Lung (tissue), 12 donors: ENCODE results near the gene SLC45A3. TPM values are rescaled to one million over a fixed set of nuclear protein-coding genes. Genes with fewer than 3 reads are reported as not detected.
A peak's percentile ranks its signal among the peaks of the same experiment; 100 is the strongest.

ENCODE experiments used
- ATAC-seq: fragments of 200-7000 bp; cut with Tn5 transposase; one replicate; pipeline ENCODE4 v1.9.1; 2020; ENCODE audit warnings: moderate number of reproducible peaks; ENCODE audit not compliant: insufficient read depth, low FRiP score
- DNase-seq, 3 donors: peaks; one replicate each; pipeline ENCODE4 v3.0.0-alpha.2; 2013 to 2017
- H3K27ac ChIP-seq, 2 donors: one replicate each; pipeline ENCODE4 v1.5.1; 2013; ENCODE audit warnings: mild to moderate bottlenecking in 2 of 2, moderate library complexity in 2 of 2, control low read depth in 1 of 2, inconsistent platforms in 1 of 2, low read depth in 1 of 2, low read length in 1 of 2
- H3K27me3 ChIP-seq, 3 donors: one replicate each; pipeline ENCODE4 v1.5.1; 2013; ENCODE audit warnings: low read length in 2 of 3; ENCODE audit not compliant: control insufficient read depth in 3 of 3, insufficient read depth in 3 of 3
- H3K36me3 ChIP-seq, 4 donors: one replicate each; pipeline ENCODE4 v1.5.1; 2013; ENCODE audit warnings: low read length in 4 of 4, mild to moderate bottlenecking in 1 of 4, moderate library complexity in 1 of 4; ENCODE audit not compliant: control insufficient read depth in 4 of 4, insufficient read depth in 4 of 4
- H3K4me1 ChIP-seq, 5 donors: one replicate each; pipeline ENCODE4 v1.5.1; 2013; ENCODE audit warnings: low read length in 5 of 5, mild to moderate bottlenecking in 2 of 5, moderate library complexity in 1 of 5; ENCODE audit not compliant: control insufficient read depth in 5 of 5, insufficient read depth in 5 of 5
- H3K4me3 ChIP-seq: one replicate; pipeline ENCODE4 v1.5.1; 2013; ENCODE audit warnings: mild to moderate bottlenecking, control low read depth, moderate library complexity
- H3K9ac ChIP-seq, 2 donors: one replicate each; pipeline ENCODE4 v1.5.1; 2013; ENCODE audit warnings: low read length in 2 of 2, control low read depth in 1 of 2; ENCODE audit not compliant: insufficient read depth in 1 of 2
- H3K9me3 ChIP-seq, 4 donors: one replicate each; pipeline ENCODE4 v1.5.1; 2013; ENCODE audit warnings: low read length in 3 of 4, mild to moderate bottlenecking in 1 of 4, moderate library complexity in 1 of 4; ENCODE audit not compliant: control insufficient read depth in 4 of 4, insufficient read depth in 3 of 4
- WGBS, 2 donors: extraction: QIAGEN DNeasy Blood & Tissue Kit; methylation state at CpG; one replicate each; pipeline ENCODE4 v1.1.7; 2013; 5-methylcytosine and 5-hydroxymethylcytosine counted together
- polyA plus RNA-seq, 2 donors: library from polyadenylated mRNA; stranded (reverse); fragments of 200-250 nt; gene quantifications; one replicate each; pipeline ENCODE4 v1.2.1, GENCODE V29; 2013
- total RNA-seq, 2 donors: library from RNA; depleted of rRNA in 1 of 2; stranded (reverse); fragments of >200 nt in 1 of 2; gene quantifications; one replicate each; pipeline ENCODE4 v1.2.1, GENCODE V29; 2014 to 2021
- TF ChIP-seq, protein P1 (sequence below): IDR thresholded peaks from 2 replicates; pipeline ENCODE4 v1.5.1; 2012; ENCODE audit warnings: mild to moderate bottlenecking; ENCODE audit errors: control extremely low read depth, extremely low read depth
- donor health status: control.
- donor health status: control.
- donor health status: Bipolar disorder and iron deficiency.
- donor health status: healthy.
- donor health status: DM: yes; HTN: yes; CAD: no.

SLC45A3 gene
- total and polyA plus RNA-seq, 4 donors = 2.1 to 8.6 (median 3.9) TPM

GRCh38 chr1:205687242-205687641, 6.9 kb upstream of the SLC45A3 start:
- TF ChIP-seq, protein P1, sequence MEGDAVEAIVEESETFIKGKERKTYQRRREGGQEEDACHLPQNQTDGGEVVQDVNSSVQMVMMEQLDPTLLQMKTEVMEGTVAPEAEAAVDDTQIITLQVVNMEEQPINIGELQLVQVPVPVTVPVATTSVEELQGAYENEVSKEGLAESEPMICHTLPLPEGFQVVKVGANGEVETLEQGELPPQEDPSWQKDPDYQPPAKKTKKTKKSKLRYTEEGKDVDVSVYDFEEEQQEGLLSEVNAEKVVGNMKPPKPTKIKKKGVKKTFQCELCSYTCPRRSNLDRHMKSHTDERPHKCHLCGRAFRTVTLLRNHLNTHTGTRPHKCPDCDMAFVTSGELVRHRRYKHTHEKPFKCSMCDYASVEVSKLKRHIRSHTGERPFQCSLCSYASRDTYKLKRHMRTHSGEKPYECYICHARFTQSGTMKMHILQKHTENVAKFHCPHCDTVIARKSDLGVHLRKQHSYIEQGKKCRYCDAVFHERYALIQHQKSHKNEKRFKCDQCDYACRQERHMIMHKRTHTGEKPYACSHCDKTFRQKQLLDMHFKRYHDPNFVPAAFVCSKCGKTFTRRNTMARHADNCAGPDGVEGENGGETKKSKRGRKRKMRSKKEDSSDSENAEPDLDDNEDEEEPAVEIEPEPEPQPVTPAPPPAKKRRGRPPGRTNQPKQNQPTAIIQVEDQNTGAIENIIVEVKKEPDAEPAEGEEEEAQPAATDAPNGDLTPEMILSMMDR = no peak
- DNase-seq (no peak), ATAC-seq (no peak)

DNA sequence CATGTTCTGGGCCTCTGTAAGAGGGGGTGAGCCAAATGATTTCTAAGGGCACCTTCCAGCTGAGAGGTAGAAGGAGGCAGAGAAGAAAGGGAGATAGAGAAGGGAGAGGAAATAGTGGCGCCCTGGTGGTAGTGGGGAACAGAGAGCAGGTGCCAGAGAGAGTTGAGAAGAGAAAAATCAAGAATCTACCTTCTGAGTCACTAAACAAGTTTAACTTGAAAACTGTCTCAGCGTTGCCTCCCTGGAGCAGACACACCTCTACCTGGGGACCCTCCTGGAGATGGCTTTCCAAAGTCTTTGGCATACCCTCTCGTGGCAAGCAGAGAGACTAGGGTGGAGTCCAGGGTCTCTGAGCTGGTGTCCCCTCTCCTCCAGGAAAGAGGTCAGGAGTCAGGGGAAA, 1.1 kb upstream of the SLC45A3 start:
- ATAC-seq (no peak), DNase-seq (no peak)
- WGBS, 2 donors = 89 to 90% methylated on average over 3 of the region's 3 CpGs
- peaks cover 0 to 36% (median 14%) of the 10 kb centered on the region in 5 donors for H3K4me1 ChIP-seq
- H3K27me3 ChIP-seq = no peaks in the 10 kb centered on the region
- TF ChIP-seq, protein P1 = no peak
- no peak overlapping the region for H3K27ac ChIP-seq
- no peak overlapping the region for H3K9ac ChIP-seq
- H3K36me3 ChIP-seq = no peaks in the 10 kb centered on the region
- no peaks in the 10 kb centered on the region for H3K9me3 ChIP-seq
- H3K4me3 ChIP-seq = no peak overlapping the region

More at GRCh38 chr1:205687242-205687641, 6.9 kb upstream of the SLC45A3 start:
- Histone ChIP-seq H3K4me1 (peaks cover 0 to 14% (median 0%) of the 10 kb centered on the region in 5 donors), H3K27ac (no peak overlapping the region), H3K9ac (no peak overlapping the region), H3K9me3 (no peaks in the 10 kb centered on the region), H3K36me3 (no peaks in the 10 kb centered on the region), H3K27me3 (no peaks in the 10 kb centered on the region), H3K4me3 (no peak overlapping the region)
- 71 to 77% methylated on average over 2 of the region's 2 CpGs for WGBS, 2 donors

DNA sequence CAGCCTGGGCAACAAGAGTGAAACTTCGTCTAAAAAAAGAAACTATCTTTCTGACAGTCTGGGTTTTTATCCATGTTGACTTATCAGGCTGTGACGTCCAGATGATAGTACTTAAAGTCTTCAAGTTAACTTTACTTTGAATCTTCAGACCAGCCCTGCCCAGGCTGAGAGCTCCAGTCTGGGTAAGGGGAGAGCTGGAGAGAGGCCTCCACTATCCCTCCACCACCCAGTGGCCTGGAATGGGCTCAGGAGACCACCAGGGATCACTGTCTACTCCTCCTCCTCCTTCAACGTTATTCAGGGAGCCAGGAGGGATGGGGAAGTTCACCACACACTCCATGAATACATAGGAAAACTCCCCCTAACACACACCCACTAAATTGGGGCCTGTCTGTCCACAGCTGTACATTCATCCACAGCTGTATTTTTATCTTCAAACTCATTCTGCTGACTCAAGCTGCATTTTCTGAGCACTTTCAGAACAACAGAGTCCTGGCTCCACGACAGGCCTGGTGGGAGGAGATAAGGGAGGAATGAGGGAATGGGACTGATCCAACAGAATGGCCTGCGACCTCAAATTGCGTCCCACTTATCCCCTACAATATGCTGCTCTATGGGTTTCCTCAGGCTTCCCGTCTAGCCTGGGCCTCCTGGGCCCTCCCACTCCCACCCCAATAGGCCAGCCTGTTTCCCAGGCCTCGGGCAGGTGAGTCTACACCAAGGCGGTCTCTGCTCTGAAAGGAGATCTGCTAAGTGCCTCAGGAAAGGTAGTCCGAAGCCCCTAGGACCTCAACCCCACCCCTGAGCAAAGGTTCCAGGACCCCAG, 1.8 kb downstream of the SLC45A3 start:
- 39 to 59% methylated on average over 10 of the region's 10 CpGs for WGBS, 2 donors
- peak overlapping the region in 1 of 2 donors; percentile 17 for H3K27ac ChIP-seq
- peaks cover 0 to 45% (median 14%) of the 10 kb centered on the region in 5 donors for H3K4me1 ChIP-seq
- ATAC-seq (peak; percentile 23), DNase-seq (peak; percentile 89 to 98 (median 97))
- H3K4me3 ChIP-seq = no peak overlapping the region
- H3K9ac ChIP-seq = no peak overlapping the region
- H3K9me3 ChIP-seq = no peaks in the 10 kb centered on the region
- no peaks in the 10 kb centered on the region for H3K27me3 ChIP-seq
- TF ChIP-seq, protein P1 = no peak
- no peaks in the 10 kb centered on the region for H3K36me3 ChIP-seq
